GM04503 (cell line): ENCODE measurements around the gene PABPN1L.
"Not testable (repeated sequence)": the region's sequence is repeated elsewhere in the genome, so short reads cannot be mapped to it uniquely, and the experiment has no call there.

Experiments used
- DNase-seq: peaks from one replicate; pipeline ENCODE4 v3.0.0-alpha.2; 2012; ENCODE audit warnings: low read depth

The PABPN1L gene

DNA sequence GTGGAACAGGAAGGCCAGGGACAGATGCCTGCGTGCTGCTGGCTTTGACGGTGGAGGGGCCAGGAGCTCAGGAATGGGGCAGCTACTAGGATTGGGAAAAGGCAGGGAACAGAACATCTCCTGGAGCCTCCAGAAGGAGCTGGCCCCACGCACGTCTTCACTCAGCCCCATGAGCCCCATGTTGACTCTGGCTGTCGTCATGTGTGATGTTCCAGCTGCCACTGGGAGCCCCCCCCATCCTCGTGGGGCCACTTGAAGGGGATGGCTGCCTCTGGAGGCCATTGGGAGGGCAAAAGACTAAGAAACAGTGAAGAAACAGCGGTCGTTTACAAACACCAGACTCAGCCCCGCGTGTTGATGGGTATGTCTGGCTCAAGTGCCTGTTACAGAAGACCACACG, 36.2 kb downstream of the PABPN1L start:
- DNase-seq: no peak

DNA sequence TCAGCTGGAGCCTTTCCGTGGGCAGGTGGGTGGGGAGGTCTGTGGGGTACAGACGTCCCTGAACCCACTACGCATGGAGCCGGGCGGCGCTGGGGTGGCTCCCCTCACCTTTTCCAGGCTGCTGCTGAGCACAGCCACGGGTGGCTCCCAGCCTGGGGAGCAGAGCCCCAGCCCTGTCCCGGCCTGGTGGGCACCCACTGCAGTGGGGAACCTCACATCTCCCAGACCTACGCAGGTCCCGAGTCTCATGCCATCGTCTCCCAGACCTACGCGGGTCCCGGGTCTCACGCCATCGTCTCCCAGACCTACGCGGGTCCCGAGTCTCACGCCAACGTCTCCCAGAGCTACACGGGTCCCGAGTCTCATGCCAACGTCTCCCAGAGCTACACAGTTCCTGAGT, 37.7 kb downstream of the PABPN1L start:
- no peak for DNase-seq

DNA sequence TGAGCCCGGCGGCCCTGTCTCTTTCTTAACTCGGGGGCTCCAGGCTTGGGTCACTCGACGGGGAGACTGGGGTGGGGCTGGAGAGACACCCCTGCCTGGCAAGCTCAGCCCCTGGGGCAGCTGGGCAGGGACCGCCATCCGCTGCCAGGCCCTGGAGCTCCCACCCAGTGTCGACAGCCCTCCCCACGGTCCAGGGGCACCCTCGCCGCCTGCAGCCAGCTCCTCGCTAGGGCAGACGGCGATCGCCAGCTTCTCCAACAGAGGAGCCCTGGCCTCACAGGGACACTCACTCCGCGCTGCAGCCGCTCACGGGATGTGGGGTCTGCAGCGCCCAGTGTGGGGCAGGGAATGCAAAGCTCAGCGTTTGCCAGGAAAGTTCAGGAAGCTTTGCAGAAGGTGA, 38.7 kb downstream of the PABPN1L start:
- DNase-seq: no peak

DNA sequence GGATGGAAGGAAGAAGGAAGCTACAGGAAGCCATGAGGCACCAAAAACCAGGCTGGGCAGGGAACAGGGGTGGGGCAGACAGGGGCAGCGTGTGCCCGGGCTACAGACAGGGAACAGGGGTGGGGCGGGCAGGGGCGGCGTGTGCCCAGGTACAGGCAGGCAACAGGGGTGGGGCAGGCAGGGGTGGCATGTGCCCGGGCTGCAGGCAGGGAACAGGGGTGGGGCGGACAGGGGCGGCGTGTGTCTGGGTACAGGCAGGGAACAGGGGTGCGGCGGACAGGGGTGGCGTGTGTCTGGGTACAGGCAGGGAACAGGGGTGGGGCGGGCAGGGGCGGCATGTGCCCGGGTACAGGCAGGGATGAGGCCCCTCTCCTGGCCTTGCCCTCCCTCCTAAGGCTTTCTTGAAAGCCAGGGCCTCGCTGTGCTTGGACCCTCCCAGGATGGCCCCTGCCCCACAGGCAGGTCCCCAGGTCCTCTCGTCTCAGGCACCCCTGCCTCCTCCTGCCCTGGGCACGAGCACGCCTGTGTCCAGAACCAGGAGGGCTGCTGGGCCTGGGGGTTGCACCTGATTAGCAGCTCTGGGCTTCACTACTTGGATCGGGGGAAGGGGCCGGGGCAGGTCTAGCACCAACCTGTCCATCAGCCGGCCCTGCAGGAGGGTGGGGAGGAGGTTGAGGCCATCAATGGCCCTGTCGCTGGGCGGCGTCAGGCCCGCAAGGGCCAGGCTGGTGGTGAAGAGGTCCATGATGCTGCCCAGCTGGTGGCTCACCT, 40.2 kb downstream of the PABPN1L start:
- no peak for DNase-seq

DNA sequence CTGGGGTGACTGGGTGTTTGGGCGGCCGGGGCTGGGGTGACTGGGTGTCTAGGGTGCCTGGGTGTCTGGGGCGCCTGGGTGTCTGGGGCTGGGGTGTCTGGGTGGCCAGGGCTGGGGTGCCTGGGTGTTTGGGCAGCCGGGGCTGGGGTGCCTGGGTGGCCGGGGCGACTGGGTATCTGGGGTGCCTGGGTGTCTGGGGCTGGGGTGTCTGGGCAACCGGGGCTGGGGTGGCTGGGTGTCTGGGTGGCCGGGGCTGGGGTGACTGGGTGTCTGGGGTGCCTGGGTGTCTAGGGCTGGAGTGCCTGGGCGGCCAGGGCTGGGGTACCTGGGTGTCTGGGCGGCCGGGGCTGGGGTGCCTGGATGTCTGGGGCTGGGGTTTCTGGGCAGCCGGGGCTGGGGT, 41.3 kb downstream of the PABPN1L start:
- no peak for DNase-seq

DNA sequence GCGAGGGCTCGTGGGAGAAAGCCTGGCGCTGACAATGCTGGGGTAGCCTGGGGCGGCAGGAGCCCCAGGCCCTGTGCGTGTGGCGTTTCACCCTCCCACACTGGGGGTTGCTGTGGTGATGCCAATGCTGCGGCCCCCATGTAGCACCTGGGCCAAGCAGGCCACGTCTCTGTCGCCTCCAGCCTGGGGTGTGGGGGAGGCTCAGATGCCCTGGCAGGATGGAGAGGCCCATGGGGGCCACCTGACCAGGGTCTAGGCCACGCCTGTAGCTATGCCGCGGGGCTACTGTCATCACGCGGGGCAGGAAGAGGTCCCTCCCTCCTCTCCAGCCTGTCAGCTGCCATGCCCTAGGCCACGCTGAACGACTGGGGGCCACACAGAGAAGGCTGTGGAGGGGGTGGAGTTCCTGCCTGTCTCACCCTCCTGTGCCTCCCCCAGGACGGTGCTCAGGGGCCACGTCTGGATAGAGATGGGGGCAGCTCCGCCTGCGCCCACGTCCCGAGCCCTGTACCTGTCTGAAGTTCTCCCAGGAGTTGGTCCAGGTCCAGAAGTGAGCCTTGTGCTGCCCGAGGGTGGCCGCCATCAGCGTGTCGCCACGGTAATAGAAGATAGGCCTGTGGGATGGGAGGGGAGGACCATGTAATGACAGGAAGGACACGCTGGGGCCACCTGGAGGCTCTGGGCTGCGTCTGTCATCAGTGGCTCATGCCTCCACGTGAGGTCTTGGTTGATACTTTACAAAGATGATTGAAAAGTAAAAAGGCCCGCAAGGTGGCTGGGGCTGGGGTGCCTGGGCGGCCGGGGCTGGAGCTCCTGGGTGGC, 42.0 kb downstream of the PABPN1L start:
- no peak for DNase-seq

DNA sequence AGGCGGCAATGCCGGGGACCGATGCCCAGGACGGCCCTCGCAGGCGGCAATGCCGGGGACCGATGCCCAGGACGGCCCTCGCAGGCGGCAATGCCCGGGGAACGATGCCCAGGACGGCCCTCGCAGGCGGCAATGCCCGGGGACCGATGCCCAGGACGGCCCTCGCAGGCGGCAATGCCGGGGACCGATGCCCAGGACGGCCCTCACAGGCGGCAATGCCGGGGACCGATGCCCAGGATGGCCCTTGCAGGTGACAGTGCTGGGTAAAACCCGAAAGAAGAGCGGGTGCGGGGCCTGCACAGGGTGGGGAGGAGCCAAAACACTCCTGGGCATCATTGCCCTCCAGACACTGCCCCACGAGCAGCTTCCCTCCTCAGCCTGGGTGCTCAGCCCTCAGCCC, 42.8 kb downstream of the PABPN1L start:
- DNase-seq: not testable (repeated sequence)

DNA sequence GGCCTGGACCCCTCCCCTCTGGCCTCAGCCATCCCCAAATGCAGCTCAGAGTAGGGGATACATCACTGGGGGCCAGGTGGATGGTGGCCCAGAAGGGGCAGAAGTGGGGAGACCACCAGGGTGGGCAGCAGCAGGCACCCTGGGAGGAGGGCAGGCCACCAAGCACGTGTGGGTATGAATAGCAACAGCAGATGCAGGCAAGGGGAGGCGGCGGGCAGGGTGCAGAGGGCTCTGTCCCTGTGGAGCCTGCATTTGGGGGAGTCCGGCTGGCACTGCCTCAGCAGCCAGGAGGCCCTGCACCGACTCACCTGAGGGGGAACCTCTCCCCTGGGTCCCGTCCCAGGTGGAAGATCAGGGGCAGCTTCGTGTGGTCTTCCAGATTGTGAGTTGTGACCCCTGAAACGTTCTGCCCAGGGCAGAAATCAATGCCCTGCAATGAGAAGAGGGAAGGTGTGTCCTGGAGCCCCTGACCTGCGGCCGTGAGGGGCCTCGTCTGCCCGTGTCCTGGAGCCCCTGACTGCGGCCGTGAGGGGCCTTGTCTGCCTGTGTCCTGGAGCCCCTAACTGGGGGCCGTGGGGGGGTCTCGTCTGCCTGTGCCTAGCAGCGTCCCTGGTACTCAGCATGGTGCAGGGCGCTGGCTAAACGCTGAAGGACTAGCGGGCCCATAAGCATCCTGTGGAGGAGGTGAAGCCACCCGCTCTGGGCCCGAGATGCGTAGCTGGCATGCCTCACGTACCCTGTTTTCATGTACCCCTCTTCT, 44.0 kb downstream of the PABPN1L start:
- DNase-seq: no peak

DNA sequence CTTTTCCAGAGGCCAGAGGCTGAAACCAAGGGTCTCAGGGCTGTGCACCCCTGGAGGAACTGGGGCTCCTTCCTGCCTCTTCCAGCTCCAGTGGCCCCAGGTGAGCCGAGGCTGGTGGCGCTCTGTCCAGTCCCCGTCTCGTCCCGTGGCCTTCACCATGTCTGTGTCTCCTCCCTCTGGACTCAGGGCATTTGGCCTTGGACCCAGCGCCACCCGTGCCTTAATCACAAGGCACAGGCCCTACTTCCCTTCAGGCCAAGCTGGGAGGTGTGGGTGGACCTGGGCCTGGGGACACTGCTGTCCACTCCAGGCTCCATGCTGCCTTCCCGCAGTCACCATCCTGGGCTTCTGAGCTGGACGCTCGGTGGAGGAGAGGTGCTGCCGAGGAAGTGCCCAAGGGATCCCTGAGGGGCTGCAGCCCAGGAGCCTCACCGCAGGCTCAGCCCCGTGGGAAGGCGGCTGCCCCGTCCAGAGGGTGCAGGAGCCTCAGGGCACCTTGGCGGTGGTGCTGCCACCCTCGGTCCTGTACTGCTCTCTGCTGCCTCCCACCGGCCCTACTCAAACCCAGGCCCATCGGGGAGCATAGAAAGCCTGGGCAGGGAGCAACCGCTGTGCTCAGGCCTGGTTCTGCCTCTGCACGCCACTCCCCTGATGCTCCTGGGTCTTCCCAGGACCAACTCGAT, 45.2 kb downstream of the PABPN1L start:
- no peak for DNase-seq

DNA sequence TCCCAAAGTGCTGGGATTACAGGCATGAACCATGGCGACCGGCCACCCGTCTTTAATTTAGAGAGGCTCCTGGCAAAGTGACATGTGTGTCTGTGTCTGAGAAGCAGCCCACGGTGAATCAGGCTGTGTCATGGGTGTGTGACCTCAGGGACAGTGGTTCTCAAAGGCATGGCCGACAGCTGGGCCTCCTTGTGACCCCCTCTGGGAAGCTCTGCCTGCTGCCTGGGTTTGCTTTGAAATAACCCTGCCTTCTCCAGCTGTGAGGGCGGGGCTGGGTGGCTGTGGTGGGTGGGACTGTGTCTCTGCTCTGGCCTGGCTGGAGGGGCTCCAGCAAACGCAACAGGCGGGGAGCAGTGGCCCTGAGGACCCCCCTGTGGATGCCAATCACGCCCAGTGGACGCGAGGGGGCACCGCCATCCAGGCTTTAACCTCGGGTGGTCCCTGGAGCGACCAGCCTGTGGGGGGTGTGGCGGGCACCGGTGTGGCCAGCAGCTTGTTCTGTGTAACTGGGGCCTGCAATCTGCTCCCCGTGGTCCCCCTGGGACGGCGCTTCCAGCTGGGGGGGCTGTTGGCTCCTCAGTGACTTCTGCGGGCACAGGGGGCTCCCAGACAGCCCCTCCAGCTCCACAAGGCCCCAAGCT, 46.0 kb downstream of the PABPN1L start:
- DNase-seq: no peak

DNA sequence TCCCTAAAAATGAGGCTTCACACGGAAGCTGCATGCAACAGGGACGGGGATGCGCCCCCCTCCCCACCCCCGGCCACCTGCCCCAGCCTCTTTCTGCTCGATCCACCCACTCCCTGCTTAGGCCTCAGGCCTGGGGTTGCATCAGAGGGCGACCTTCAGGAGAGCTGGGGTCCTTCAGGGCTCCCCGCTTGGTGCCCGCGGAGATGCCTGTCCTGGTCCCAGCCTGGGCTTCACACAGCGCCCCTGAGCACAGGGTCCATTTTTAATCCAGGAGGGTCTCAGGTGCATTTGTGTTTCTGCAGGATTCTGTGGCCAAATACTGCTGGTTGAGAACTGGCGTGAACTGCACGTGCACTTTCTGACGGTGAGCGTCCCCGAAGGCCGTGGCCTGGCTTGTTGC, 47.3 kb downstream of the PABPN1L start:
- DNase-seq: no peak

DNA sequence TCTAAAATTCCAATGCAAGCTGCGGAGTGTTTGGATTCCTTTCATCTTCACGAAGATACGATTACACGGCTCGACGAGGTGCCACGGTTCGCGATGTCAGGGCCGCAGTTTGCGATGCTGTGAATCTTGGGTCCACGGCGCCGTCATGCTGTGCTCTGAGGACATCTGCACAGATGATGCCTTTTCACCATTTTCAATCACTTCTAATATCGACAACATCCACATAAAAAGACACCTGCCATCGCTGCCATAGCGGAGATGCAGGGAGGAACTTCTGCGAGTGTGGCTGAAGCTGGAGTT, 47.9 kb downstream of the PABPN1L start:
- DNase-seq: no peak

DNA sequence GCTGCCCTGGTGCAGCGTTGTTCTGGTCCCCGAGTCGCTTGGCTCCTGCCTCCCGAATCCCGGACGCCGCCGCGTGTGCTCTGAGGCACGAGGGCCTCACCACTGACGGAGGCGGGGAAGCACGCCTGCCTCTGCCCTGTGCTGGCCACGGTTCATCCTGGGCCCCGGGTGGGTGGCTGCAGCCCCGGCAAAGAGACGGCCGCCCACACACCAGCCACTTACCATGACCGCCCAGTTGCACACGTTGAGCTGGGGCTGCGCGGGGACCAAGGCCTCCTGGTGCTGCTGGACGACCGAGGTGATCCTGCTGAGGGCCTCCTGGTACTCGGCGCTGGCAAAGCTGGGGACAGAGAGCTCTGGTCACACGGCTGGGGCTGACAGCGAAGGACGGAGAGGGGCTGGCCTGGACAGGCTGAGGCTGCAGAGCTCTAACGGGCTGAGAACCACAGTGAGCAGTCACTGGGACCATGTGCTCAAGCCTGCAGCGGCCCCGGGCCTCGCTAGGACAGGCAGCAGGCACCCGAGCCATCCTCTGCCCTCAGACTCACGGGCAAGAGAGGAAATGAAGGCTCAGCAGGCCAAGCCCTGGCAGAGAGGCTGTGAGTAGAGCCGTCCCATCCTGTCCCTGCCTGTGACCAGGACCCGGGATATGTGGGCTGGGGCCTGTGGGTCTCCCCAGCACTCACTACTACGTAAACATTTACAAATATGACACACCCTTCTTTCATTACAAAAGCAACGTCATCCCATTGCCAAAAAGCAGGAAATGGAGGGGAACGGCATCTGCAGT, 48.5 kb downstream of the PABPN1L start:
- DNase-seq: no peak

DNA sequence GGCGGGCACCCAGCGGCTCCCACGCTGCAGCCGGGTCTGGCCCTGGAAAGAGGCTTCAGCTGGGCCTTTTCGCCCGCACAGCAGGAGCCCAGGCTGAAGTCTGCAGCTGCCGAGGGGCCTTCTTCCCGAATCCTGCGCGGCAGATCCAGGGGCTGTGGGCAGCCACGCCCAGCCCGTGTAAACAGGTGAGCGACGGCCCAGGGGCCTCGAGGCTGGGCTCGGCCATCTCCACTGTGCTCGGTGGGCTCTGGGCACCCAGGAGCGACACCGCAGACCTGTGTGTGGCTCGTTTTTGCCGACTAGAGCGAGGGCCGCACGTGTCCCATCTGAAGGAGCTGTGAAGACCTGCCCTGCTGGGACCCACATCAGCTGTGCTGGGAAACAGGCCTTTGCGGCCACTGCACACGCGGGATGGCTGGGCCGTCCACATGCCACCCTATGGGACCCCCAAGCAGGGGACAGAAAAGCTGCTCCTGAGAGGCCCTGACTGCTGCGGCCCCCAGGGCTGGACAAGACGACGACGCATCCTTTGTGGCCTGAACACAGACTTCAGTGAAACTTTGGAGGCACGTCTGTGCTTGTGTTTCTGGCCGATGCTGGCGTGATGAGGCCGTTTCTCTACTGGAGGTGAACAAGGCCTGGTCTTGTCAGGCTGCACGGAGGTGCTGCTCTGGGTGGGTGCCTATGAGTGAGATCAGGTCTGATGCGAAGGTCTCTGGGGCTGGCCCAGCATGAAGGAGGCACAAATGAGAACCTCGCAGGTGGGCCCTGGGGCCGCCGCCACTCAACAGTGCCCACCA, 49.5 kb downstream of the PABPN1L start:
- no peak for DNase-seq

DNA sequence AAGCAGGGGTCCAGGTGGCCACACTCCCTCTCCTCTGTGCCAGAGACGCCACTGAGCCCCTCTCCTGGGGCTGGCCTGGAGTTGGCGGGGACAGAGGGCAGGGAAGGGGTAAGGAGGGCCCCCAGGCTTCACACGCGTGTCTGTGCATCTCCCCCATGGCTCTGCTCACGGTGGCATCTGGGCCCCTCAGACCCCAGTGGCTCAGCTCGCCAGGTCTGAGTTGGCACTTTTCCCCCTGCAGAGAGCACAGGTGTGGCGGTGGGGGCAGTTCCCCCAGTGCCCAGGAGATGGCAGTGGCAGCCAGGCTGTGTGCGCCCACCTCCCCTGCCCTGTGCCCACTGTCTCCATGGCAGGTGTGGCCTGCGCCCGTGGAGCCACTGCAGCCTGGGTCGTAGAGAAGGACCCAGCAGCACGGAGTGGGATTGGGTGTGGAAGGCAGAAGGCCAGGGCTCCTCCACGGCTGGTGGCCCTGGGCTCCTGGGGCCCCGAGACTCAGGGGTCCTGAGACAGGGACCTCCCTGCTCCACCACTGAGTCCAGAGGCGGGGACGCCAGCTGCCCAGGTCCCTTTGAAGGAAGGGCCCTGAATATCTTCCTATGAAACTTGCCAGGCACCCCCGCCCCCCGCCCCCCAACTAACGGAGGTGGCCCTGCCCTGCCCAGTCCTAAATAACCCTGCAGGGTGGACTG, 50.4 kb downstream of the PABPN1L start:
- no peak for DNase-seq

DNA sequence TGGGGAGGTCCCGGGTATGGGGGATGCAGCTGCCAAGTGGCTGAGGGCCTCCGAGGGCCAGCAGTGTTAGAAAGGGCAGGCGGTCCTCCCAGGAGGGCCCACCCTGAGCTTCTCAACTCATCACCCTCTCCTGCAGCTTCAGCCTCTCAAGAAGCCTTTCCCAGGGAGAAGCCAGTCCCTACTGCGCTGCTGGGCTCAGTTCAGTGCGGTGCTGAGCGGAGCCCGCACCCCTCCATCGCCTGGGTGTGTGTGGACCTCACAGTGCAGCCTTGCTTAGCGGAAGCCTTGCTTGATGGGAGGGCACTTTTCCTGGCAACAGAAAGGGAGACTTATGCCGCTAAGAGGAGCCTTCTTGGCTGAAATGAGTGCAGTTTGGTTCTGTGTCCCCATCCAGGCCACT, 51.2 kb downstream of the PABPN1L start:
- no peak for DNase-seq

DNA sequence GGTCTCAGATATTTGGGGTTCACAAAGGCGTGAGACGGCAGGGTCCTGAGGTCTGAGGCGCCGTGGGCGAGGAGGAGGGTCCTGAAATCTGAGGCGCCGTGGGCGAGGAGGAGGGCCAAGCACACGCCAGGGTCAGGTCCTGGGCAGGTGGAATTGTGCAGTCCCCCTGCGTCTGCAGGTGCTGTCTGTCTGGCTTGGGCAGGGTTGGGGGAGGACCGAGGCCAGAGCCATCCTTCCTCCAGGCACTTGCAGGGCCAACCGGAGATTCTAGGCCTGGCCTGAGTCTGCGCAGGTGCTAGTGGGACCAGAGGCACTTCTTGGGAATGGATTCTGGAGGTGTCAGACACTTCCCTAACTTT, 52.3 kb downstream of the PABPN1L start:
- no peak for DNase-seq
